NT2/D1 (cell line): ENCODE data around the gene FANCE.

ENCODE experiments used
- SUZ12 ChIP-seq: IDR thresholded peaks from 2 replicates; pipeline ENCODE4 v1.6.1; 2011; ENCODE audit not compliant: insufficient read length, insufficient read depth; ENCODE audit errors: extremely low read depth
- ZNF274 ChIP-seq: IDR thresholded peaks from 2 replicates; pipeline ENCODE4 v1.6.1; 2011; ENCODE audit warnings: mild to moderate bottlenecking, low read depth, low read length

DNA sequence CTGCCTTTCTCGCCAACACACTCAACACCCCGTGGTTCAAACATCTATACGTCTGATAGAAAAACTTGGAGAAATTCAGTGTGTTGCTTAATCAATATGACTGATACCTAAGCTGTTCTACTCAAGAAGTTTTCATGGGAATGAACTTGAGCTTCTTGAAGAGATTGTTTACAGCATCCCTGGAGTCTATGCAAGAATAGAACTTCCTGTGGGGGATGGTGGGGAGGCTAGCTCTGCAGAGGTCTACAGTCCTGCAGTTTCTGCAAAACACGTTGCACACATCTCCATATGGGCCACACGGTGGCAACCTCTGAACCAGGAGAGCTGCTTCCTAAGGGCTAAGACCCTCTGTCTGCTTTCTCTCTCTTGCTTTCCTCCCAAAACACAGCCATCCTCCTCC lies 32.7 kb upstream of the FANCE start:
- TF ChIP-seq ZNF274 (no peak), SUZ12 (no peak)
